Measurements from ENCODE around the gene TMEM269. TPM values are rescaled to one million over a fixed set of nuclear protein-coding genes. Genes with fewer than 3 reads are reported as not detected.

Gene TMEM269
- polyA plus RNA-seq, 1 donor (not counting 4 experiments of a cell fraction or from before 2014, with no cell fraction given) = 0.12 TPM

DNA sequence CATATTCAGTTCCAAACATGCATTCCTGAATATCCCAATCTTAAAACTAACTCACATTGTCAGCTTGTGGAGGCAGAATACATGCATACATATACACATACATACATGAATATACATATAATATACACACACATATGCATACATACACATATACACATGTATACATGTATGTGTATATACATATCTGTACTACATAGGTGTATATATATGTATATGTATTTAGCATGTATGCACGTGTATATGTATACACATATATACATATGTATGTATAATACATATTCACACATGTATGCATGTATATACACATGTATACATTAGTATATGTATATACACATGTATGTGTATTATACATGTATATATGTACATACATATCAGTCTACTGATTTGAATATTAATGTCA, 60.4 kb downstream of the TMEM269 start:
- no peak overlapping the region for H3K27ac ChIP-seq (ENCODE audit: control insufficient read depth, insufficient read depth, low read length)
- dilution Hi-C loops (cut with MboI; ENCODE audit: extremely low pct_ligation_motif_present, low sequenced_read_pairs) = no loop called here

GRCh38 chr1:42845866-42846256, 61.1 kb downstream of the TMEM269 start:
- Histone ChIP-seq H3K27me3 (ENCODE audit: control insufficient read depth, extremely low read depth, insufficient read depth, low read length) (no peaks in the 10 kb centered on the region), H3K9me1 (ENCODE audit: control insufficient read depth, extremely low read depth, insufficient read depth, low read length) (no peaks in the 10 kb centered on the region), H3K27ac (ENCODE audit: control insufficient read depth, insufficient read depth, low read length) (peak overlapping the region; percentile 51), H3K79me2 (ENCODE audit: control insufficient read depth, insufficient read depth, low read length) (peaks cover 8% of the 10 kb centered on the region), H3K36me3 (ENCODE audit: control insufficient read depth in 2 of 2, extremely low read depth in 1 of 2, insufficient read depth in 2 of 2, low read length in 2 of 2) (peaks cover 5 to 10% of the 10 kb centered on the region in 2 experiments), H3K4me2 (ENCODE audit: control insufficient read depth, extremely low read depth, insufficient read depth, low read depth, low read length) (peak overlapping the region; percentile 96), H4K20me1 (ENCODE audit: control insufficient read depth, extremely low read depth, insufficient read depth, low read length) (no peaks in the 10 kb centered on the region), H3K4me3 (ENCODE audit: control insufficient read depth in 2 of 3, extremely low read depth in 1 of 3, insufficient read depth in 2 of 3, low read depth in 1 of 3, low read length in 3 of 3) (peak overlapping the region; percentile 79 to 89 (median 88)), H3K9me3 (ENCODE audit: control insufficient read depth, low read depth, low read length) (no peaks in the 10 kb centered on the region), H3K9ac (ENCODE audit: control insufficient read depth, extremely low read depth, insufficient read depth, low read length) (peak overlapping the region; percentile 76), H2AFZ (ENCODE audit: control insufficient read depth, low read length) (peak overlapping the region; percentile 98), H3K4me1 (ENCODE audit: control insufficient read depth, extremely low read depth, insufficient read depth, low read length) (peaks cover 6% of the 10 kb centered on the region)
- TF ChIP-seq EZH2 (IDR thresholded peaks at IDR 0.05; ENCODE audit: low read length) (no peak), CTCF (optimal IDR thresholded peaks at IDR 0.05 in 1 of 3, IDR thresholded peaks at IDR 0.05 in 1 of 3, conservative IDR thresholded peaks at IDR 0.05 in 1 of 3; ENCODE audit: extremely low read depth in 1 of 3, insufficient read depth in 2 of 3, low read length in 3 of 3) (no peak)
- dilution Hi-C loops (cut with MboI; ENCODE audit: extremely low pct_ligation_motif_present, low sequenced_read_pairs) = no loop called here
- no peak for DNase-seq (ENCODE audit: low read depth, low spot score)
- FAIRE-seq = no peak

More for the DNA sequence above, 60.4 kb downstream of the TMEM269 start:
- Histone ChIP-seq H3K4me2 (ENCODE audit: control insufficient read depth, extremely low read depth, insufficient read depth, low read depth, low read length) (peak overlapping the region; percentile 96), H3K79me2 (ENCODE audit: control insufficient read depth, insufficient read depth, low read length) (peaks cover 8% of the 10 kb centered on the region), H3K9me3 (ENCODE audit: control insufficient read depth, low read depth, low read length) (no peaks in the 10 kb centered on the region), H3K9ac (ENCODE audit: control insufficient read depth, extremely low read depth, insufficient read depth, low read length) (no peak overlapping the region), H3K4me3 (ENCODE audit: control insufficient read depth in 2 of 3, extremely low read depth in 1 of 3, insufficient read depth in 2 of 3, low read depth in 1 of 3, low read length in 3 of 3) (no peak overlapping the region), H4K20me1 (ENCODE audit: control insufficient read depth, extremely low read depth, insufficient read depth, low read length) (no peaks in the 10 kb centered on the region), H3K27me3 (ENCODE audit: control insufficient read depth, extremely low read depth, insufficient read depth, low read length) (no peaks in the 10 kb centered on the region), H2AFZ (ENCODE audit: control insufficient read depth, low read length) (no peak overlapping the region), H3K36me3 (ENCODE audit: control insufficient read depth in 2 of 2, extremely low read depth in 1 of 2, insufficient read depth in 2 of 2, low read length in 2 of 2) (peaks cover 3 to 10% of the 10 kb centered on the region in 2 experiments), H3K9me1 (ENCODE audit: control insufficient read depth, extremely low read depth, insufficient read depth, low read length) (no peaks in the 10 kb centered on the region), H3K4me1 (ENCODE audit: control insufficient read depth, extremely low read depth, insufficient read depth, low read length) (peaks cover 6% of the 10 kb centered on the region)
- DNase-seq (ENCODE audit: low read depth, low spot score) (no peak), FAIRE-seq (no peak)
- no peak for TF ChIP-seq EZH2 (IDR thresholded peaks at IDR 0.05; ENCODE audit: low read length)
